Hindlimb muscle (tissue), 1 donor: ENCODE results near the gene THOP1. TPM values are rescaled to one million over a fixed set of nuclear protein-coding genes. Genes with fewer than 3 reads are reported as not detected.

Experiments
- DNase-seq: peaks from one replicate; pipeline ENCODE4 v3.0.0-alpha.2; 2013
- polyA plus RNA-seq: library from polyadenylated mRNA; unstranded; fragments of 120-200 nt; gene quantifications from one replicate; pipeline ENCODE4 v1.2.1, GENCODE V29; 2013; ENCODE audit not compliant: insufficient read length

THOP1 gene
- polyA plus RNA-seq, 1 donor, result 54.2 TPM

DNA sequence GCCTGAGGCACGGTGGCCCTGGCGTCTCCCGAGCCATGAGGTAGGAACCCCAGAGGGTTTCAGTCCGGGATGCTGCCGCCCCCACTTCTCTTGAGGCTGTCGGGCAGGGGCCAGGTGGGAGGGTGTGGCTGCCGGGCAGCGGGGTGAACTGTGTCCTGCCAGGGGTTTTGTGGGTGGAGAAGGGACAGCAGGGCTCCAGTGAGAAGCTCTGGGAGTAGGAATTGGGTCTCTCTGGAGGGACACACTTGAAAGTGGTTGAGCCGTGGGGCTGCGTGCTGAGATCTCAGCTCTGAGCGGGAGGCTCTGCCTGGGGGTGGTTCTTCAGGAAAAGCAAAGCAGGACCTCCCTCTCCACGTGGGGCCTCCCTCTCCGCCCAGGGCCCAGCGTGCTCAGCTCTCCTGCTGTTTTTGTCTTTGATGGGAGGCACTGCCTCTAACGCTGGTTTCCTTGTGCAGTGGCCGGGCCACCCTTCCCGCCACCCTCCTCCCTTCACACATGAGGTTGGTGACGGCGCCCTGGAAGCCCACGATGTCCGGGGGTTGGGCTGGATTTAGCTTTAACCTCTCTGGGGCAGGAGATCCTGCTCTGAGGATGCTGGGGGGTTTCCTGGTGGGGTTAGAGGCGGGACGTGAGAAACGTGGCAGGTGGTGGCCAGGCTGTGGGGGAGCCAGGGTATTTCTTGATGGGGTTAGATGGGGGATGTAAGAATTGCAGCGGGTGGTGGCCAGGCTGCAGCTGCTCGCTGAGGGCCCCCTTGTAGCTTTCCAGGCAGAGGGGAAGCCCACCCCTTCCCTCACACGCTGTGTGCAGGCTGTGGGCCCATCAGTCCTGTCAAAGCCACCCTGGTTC is 19.1 kb downstream of the THOP1 start:
- no peak for DNase-seq

DNA sequence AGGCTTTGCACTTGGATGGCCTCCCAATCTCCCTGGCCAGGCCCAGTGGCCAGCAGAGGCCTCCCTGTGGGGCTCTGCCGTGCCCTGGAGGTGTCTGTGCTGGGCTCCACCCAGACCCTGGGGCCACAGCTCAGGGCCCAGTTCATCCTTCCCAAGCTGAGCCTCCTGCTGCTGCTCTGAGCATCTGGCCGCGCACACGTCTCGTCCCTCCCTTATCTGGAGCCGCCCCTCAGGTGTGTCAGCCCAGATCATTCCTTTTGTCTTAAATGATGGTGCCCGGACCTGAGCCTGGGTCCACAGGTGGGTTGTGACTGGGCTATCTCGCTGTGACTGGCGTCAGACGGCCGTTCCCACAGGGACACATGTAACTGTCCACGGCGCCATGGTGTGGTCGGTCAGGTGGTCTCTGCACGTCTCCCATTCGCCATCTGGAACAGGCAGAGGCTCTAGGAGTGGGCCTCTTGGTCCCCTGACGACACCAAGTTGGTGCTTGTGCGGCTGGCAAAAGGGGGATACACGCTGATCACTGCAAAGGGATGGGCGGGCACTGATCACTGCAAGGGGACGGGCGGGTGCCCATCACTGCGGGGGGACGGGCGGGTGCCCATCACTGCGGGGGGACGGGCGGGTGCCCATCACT is 20.1 kb downstream of the THOP1 start:
- no peak for DNase-seq

DNA sequence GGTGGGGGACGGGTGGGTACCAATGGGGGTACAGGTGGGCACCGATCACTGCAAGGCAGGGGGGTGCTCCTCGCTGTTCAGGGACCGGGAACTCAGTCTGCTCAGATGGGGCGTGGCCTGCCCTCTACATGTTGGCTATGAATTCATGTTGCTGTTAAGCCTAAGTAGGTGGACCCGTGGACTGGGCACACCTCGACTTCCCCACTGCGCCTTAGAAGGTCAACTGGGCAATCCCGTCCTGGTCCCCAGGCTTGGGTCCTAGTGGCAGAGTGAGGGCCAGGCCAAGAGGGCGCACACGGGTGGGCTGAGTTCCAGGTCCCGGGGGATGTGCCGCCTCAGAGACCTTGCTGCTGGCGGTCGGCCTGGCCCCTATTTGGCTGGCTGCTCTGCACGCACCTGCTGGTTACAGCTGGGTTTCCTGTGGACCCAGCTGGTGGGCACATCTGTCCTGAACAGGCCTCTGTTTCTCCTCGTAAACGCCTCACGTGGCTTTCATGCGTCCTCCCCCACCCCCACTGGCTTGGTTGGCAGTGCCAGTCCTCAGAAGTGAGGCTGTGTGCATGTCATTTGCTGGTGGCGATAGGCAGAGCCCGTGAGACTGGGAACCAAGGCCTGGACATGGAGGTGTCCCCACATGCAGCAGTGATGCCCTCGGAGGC is 20.8 kb downstream of the THOP1 start:
- no peak for DNase-seq

DNA sequence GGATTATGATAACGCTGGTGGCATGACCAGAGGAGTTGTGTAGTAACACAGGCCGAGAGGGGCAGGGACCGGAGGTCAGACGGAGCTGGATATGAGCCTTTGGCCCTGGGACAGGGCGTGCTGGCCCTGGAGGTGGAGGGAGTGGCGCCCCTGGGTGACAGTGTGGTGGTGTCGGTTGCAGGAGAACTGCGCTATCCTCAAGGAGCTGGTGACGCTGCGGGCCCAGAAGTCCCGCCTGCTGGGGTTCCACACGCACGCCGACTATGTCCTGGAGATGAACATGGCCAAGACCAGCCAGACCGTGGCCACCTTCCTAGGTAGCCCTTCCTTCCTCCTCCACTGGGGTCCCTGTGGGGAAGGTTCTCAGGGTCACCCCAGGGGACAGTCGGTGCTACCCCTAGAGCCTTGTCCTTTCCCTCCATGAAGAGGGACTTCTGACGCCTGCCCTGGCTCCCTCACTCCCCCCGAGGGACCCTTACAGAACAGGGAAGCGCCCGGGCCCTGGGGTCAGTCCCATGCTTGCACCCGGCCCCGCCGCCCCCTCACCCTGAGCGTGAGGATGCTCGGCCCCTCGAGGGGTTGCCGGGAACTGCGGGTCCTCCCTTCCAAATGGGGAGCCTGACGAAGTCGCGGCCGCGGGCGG is 21.6 kb downstream of the THOP1 start:
- no peak for DNase-seq

DNA sequence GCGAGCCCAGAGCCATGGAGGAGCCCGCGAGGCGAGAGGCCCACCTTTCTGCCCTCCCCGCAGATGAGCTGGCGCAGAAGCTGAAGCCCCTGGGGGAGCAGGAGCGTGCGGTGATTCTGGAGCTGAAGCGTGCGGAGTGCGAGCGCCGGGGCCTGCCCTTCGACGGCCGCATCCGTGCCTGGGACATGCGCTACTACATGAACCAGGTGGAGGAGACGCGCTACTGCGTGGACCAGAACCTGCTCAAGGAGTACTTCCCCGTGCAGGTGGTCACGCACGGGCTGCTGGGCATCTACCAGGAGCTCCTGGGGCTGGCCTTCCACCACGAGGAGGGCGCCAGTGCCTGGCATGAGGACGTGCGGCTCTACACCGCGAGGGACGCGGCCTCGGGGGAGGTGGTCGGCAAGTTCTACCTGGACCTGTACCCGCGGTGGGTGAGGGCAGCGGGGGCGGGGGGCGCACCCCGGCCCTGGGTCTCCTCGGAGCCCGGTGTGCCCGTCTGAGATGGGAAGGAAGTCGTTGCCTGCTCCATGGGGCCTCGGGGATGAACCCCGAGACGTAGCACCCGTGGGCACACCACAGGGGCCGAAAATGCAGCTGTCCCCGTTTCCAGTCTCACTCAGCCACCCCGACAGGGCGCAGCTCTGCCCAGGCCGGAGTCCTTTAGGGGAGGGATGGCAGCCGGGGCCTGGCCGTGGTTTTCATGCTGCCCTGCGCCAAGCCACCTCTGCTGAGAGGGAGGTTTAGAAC is 22.3 kb downstream of the THOP1 start:
- no peak for DNase-seq

DNA sequence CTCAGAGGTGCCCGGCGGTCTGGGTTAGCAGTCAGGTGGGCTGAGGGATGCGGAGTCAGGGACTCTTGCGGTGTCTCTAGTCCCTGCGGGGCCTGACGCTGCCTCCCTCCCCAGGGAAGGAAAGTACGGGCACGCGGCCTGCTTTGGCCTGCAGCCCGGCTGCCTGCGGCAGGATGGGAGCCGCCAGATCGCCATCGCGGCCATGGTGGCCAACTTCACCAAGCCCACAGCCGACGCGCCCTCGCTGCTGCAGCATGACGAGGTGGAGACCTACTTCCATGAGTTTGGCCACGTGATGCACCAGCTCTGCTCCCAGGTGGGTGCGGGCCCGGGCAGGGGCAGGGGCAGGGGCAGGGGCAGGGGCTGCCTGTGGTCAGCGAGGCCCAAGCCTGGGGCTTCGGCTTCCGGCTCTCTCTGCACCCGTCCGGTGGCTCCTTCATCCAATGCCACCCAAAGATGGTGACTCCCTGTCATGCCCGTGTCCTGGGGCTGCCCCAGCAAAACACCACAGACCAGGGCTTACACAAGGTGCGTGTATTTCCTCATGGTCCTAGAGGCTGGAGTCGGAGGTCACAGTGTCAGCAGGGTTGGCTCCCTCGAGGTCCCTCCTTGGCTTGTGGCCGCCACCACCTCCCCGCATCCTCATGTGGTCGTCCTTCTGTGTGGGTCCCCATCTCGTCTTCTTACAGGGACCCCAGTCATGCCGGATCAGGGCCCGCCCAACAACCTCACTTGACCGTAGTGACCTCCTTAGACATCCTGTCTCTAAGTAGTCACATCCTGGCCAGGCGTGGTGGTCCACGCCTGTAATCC is 23.0 kb downstream of the THOP1 start:
- no peak for DNase-seq

DNA sequence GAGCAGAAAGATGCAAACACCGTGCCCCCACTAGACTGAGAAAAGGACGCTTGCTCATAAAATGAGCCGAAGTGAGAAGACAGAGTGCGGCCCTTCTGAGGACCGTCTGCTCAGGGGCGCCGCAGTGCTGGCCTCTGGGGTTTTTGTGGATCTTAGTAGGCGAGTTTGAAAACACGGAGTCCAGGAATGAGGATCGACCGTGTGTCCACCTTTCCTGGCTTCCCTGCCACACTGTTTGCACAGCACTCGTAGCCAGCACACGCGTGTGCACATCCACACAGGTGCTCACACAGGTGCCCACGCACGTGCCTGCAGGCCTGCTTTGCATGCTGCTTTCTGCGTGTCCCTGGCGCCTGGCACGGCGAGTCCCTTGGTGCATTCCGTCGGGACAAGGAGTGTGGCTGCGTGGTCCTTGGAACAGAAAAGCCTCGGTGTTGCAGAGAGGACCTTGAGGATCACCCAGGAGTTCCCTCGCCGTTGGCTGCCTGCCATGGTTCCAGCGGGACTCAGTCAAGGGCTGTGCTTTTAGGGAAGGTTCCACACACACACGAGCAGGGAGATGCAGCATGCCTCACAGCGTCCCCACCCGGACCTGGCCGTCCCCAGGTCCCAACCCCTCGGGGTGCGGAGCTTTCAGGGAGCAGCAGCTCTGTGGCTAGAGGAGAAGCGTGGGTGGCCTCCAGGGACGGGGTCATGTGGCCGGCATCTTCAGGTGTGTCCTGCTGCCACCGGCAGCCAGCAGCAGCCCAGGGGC is 24.3 kb downstream of the THOP1 start:
- no peak for DNase-seq

DNA sequence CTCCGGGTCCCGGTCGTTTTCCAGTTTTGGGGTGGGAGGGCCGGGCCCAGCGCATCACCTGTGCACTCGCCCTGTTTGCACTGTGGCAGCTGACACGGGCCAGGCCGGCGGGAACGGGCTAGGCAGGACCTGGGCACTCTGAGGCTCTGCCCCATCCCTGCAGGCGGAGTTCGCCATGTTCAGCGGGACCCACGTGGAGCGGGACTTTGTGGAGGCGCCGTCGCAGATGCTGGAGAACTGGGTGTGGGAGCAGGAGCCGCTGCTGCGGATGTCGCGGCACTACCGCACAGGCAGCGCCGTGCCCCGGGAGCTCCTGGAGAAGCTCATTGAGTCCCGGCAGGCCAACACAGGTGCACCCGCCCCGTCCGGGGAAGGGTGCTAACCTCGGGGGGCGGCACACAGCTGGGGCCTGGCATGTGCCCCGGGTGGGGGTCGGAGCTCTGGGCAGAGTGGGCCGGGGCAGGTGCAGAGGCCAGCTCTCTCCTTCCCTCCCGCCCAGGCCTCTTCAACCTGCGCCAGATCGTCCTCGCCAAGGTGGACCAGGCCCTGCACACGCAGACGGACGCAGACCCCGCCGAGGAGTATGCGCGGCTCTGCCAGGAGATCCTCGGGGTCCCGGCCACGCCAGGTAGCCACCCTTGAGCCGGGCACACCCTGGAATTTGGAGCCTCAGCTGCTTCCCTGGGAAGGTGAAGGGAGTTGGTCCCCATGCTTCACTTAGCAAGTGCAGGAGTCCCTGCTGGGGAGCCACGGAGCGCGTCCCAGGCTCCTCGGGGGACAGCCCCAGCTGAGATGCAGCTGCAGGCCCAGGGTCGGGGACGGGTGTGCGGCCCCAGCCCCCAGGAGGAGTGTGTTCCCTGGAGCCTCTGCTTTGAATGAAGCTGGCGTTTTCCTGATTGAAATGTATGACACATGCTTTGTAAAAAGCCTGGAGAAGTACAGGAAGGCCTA is 25.1 kb downstream of the THOP1 start:
- DNase-seq, result no peak

DNA sequence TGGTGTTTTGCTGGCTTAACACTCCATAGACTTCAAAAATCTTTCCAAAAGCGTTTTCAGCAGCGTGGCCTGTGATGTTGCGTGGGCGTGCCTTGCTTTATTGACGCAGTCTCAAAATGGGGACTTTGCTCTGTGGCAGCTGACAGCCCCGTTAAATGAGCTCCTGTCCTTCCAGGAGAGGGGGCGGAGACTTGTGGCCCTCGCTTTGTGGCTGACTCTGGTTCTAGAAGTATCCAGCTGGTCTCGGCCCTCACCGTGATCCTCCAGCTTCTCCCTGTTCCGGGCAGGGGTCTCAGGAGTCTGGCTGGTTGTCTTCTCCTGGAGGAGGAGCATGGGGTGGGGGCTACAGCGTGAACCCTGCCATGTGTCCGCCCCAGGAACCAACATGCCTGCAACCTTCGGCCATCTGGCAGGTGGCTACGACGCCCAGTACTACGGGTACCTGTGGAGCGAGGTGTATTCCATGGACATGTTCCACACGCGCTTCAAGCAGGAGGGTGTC is 26.0 kb downstream of the THOP1 start:
- no peak for DNase-seq

DNA sequence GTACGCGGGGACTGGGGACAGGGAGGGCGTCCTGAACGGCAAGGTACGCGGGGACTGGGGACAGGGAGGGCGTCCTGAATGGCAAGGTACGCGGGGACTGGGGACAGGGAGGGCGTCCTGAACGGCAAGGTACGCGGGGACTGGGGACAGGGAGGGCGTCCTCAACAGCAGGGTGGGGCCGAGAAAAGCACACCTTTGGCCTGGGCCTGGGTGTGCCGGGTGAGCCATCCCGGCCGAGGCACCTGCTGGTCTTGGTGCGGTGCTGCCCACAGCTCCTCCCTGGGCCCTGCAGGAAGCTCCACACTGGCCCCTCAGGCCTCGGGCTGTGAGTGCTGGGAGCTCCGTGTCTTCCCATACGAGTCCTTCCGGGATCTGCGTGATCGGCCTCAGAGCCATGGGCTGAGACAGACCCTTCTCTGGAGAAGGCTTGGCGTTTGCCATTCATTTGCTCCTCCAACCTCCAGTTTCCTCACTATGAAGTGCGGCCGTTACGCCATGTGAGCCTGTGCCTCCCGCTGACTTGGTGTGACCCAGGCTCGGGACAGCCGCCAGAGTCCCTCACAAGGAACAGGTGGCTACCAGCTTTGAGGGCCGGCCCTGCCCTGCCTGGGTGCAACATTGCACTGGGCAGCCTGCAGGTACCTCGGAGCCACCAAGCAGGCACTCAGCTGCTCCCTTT is 26.6 kb downstream of the THOP1 start:
- DNase-seq, result no peak

DNA sequence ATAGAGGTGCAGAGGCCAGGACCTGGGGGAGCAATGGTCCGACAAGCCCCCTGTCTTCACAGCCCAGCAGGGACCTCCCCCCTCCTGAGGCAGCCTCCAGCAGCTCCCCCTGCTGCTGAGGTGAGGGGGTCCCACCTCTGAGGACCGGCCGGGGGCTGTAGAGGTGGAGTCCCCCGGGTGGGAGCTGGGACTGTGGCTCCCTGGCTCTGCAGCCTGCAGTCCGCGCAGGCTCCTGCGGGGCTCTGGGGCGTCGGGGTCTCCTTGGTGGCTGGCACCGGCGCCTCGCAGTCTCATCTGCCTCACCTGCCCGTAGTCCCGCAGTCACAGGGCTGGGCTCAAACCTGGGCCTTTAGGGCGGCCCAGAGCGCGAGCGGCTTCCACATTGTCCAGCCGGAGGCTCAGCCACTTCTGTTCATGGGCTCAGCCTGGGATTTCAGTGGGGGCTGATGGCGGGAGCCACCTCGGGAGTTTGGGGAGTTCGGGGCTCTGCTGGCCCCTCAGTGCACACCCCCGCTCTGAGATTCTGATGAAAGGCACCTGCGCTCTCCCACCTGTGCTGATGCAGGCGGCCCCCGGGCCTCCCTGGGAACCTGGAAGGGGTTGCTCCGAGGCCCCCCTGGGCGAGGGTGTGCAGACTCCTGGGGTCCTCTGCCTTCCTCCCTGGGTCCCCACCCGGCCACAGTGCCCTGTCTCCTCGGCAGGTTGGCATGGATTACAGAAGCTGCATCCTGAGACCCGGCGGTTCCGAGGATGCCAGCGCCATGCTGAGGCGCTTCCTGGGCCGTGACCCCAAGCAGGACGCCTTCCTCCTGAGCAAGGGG is 27.3 kb downstream of the THOP1 start:
- no peak for DNase-seq

DNA sequence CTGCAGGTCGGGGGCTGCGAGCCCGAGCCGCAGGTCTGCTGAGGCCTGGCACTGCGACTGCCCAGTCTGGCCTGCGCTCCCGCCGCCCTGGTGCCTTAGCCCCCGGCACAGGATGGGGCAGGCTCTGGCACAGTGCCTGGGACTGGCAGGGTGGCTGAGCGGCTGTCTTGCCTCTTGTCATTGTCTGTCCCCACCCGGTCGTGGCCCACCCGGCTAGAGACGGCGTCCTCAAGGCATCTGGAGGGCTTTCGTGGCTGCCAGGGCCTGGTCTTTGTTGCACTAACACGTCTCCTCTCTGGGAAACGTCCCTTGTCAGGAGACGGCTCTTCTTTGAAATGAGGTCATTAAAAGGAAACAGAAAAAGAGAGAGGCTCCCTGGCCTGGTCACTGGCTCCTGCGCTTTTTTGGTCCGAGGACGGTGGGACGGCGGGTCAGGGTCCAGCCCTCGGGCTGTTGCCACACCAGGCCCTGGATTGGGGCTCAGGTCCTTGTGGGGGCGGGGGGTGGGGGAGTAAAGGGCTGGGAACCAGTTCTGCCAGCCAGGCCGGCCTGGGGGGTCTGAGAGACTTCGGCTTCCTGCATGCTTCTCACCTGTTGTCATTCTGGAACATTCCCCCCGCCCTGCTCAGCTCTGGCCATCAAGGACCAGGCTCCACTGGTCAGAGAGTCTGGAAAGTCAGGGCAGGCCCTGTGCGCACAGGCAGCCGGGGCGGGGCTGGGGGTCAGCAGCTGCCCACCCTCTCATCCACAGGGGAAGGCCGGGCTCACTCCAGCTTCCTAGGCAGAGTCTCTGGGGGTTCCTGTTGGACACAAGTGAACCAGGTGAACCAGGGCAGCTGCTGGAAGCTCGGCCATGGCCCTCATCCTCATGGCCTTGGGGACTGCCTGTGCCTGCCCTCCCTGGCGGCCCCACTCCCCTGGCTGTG is 28.2 kb downstream of the THOP1 start:
- DNase-seq, result no peak

DNA sequence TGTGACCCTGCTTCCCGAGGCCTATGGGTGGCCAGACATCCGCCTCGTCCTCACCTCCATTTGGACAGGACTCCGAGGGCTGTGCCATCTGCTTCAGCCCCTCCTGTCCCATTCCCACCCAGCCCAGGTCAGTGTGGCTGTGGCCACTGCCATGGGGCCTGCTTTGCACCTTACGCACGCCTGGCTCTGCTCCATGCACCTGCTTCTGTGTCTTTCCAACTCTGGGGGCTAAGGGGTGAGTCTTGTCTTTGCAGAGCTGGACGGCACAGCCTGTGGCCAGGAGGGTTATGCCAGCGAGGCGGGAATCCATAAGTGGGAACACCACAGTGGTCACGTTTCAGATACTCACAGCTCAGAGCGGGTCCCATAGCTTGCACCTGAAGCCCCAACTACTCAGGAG is 29.1 kb downstream of the THOP1 start:
- no peak for DNase-seq

DNA sequence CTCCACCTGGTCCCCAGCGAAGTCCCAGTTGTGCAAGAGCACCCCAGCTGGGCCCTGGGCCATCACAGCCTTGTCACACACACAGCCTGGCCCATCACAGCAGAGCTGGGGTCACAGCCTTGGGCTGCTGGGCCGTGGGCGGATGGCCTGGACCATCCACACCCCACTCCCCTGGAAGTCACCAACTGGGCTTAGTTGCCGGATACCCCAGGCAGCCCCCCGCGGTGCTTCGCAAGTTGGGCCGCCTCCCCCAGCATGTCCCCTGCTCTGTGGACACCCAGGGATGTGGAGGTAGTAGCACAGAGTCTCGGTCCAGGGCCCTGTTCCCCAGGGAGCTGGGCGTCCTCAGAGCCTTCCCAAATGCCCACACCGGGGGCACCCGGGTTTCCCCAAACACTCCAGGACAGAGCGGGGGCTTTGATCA is 29.9 kb downstream of the THOP1 start:
- DNase-seq, result no peak

DNA sequence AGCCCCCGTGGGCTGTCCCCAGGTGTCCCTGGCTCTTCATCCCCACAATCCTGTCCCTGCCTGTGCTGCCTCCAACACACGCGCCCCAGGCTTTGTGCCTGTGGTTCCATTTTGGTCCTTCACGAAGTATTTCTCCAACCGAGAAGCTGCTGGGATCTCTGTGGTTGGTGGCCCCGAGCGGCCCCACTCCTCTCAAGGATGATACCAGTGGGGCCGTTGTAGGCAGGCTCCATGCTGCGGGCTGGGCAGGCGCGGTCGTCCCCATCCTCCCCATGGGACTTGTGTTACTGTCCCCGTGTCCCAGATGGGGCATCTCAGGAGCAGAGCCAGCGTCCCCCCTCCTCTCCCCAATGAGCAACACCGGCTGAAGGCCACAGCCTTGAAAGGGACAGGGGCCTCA is 30.6 kb downstream of the THOP1 start:
- no peak for DNase-seq

DNA sequence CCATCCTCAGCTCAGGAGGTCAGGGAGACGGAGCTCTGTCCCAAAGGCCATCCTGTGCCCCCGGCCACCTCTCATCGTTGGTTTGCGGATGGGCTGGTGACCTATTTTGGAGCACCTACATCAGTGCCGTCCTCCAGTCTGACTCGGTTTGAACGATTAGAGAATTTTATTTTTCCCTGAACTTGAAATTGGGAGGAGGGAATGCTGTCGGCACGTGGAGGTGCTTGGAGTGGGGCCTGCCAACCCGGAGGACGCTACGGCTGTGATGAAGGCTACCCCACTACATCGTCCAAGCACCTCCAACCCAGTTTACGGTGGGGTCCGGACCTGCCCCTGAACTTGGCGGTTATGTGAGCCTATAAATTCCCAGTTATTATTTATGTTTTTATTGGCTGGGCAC is 31.3 kb downstream of the THOP1 start:
- no peak for DNase-seq
